ENCODE results near the gene TATDN3.
"Not testable (repeated sequence)": the region's sequence is repeated elsewhere in the genome, so short reads cannot be mapped to it uniquely, and the experiment has no call there.

Gene TATDN3

DNA sequence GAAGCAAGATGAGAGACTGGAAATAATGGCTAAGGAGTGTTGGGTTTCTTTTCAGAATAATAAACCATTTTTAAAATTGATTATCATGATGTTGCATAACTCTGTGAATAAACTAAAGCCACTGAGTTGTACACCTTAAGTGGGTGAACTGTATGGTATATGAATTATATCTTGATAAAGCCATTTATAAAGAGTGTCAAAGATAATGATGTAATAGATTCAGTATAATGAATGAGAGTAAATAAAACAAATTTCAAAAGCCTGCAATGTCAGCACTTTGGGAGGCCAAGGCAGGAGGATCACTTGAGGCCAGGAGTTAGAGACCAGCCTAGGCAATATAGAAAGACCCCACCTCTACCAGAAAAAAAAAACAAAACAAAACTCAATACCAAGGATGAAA, 16.5 kb upstream of the TATDN3 start:
- DNase-seq (ENCODE audit: low read depth, low spot score): no peak

DNA sequence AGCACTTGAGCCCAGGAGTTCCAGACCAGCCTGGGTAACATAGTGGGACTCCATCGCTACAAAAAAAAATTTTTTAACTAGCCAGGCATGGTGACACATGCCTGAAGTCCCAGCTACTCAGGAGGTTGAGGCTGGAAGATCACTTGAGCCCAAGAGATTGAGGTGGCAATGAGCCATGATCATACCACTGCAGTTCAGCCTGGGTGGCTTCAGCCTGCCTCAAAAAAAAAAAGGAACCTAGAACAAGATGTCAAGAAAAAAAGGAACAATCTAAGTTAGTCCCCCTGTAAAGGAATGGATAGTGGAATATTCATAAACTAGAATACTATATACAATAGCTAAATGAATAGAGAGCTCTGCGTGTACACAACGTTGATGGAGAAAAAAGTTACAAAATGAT, 14.5 kb upstream of the TATDN3 start:
- DNase-seq (ENCODE audit: low read depth, low spot score): no peak

DNA sequence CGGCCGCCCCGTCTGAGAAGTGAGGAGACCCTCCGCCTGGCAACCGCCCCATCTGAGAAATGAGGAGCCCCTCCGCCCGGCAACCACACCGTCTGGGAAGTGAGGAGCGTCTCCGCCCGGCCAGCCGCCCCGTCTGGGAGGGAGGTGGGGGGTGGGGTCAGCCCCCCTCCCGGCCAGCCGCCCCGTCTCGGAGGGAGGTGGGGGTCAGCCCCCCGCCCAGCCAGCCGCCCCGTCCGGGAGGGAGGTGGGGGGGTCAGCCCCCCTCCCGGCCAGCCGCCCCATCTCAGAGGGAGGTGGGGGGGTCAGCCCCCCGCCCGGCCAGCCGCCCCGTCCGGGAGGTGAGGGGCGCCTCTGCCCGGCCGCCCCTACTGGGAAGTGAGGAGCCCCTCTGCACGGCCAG, 12.6 kb upstream of the TATDN3 start:
- not testable (repeated sequence) for DNase-seq (ENCODE audit: low read depth, low spot score)

GRCh38 chr1:212780759-212781158, 10.9 kb upstream of the TATDN3 start:
- no peak for DNase-seq (ENCODE audit: low read depth, low spot score)

DNA sequence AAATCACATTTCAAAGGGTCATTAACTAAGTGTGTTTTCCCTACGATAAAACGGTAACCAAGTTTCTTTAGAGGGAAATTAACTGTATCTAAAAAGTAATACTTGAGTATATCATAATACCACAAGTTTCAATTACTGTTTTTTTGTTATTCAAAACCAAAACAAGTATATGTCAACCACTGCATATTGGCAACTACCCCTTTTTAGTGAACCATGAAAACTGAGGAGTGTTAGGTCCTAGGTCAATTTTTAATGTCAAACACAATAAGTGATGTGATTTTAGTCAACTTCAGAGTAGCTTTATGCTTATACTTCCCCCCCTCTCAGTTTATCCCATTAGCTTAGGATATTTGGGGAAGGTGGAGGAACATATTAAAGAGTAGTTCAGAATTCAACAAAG, 10.5 kb upstream of the TATDN3 start:
- DNase-seq (ENCODE audit: low read depth, low spot score): no peak

- no peak for DNase-seq (ENCODE audit: low read depth, low spot score)
These were observed 9.1 kb upstream of the TATDN3 start for GRCh38 chr1:212782422-212783154.

DNA sequence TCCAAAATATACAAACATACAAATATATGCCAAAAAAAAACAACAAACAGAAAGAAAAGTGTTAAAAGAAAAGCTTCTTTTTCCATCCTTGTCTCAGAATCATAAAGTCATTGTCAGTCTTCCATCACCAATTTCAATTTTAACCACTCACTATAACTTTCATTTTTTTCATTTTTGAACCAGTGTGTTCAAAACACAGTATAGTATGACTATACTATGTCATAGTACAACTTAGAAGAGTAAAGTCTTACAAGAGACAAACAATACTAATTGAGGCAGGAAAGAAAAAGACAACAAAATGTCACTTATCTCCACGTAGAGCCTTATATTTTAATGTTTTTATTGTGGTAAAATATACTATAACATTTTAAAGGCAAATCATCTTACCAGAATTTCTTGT, 7.7 kb upstream of the TATDN3 start:
- DNase-seq (ENCODE audit: low read depth, low spot score): no peak

DNA sequence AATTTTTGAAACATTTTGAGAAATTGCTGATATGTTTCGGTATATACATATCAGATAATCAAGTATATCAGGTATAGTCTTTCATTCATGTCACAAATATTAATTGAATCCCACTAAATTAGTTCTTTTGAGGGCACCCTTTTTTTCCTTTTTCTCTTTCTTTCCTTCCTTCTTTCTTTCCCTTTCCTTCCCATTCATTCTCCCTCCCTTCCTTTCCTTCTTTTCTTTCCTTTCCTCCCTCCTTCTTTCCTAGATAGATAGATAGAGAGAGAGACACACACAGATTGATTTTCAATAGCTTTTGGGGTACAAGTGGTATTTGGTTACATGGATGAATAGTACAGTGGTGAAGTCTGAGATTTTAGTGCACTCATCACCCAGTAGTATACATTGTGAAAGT, 5.8 kb upstream of the TATDN3 start:
- DNase-seq (ENCODE audit: low read depth, low spot score): no peak

DNA sequence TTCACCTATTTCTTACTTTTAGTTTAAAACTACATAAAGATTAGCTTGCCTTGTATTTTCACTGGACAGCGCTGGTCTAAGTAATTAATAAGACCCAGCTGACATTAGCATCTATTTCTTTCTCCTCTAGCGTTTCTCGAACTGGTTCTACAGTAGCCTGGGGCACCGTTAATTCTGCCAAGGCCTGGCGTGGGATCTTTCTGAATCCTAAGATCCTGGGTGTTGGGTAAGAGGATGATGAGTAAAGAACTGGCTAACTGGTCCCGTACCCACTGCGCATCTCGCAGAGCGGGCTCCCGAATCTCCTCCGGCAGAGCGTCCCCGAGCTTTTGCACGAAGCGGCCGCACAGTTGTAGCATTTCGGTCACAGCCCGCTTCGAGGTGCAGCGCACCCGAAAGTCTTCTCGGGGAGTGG, 426 bp upstream of the TATDN3 start:
- no peak for DNase-seq (ENCODE audit: low read depth, low spot score)

- DNase-seq (ENCODE audit: low read depth, low spot score): no peak
These were observed 758 bp downstream of the TATDN3 start for GRCh38 chr1:212792396-212792908.

GRCh38 chr1:212794561-212795014, 2.9 kb downstream of the TATDN3 start:
- no peak for DNase-seq (ENCODE audit: low read depth, low spot score)

GRCh38 chr1:212797681-212798080, 6.0 kb downstream of the TATDN3 start:
- DNase-seq (ENCODE audit: low read depth, low spot score): no peak

DNA sequence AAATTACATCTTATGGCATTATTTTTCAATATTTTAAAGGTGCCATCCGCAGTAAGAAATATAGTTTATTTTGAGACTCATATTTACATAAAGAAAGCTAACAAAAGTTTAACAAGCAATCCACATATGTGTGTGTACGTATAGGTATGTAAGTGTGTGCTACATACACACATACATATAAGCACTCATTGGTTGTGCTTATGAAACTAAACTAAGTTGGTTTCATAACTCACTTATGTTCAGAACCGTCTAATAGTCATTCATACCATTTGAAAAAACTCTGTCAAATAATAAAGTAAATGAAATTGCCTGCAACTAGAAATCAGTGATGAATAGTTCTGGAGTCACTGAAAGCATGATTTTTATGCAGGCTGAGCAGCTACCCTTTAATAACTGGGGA, 14.1 kb downstream of the TATDN3 start:
- no peak for DNase-seq (ENCODE audit: low read depth, low spot score)

- DNase-seq (ENCODE audit: low read depth, low spot score): no peak
These were observed 23.0 kb downstream of the TATDN3 start for GRCh38 chr1:212814537-212815334.

DNA sequence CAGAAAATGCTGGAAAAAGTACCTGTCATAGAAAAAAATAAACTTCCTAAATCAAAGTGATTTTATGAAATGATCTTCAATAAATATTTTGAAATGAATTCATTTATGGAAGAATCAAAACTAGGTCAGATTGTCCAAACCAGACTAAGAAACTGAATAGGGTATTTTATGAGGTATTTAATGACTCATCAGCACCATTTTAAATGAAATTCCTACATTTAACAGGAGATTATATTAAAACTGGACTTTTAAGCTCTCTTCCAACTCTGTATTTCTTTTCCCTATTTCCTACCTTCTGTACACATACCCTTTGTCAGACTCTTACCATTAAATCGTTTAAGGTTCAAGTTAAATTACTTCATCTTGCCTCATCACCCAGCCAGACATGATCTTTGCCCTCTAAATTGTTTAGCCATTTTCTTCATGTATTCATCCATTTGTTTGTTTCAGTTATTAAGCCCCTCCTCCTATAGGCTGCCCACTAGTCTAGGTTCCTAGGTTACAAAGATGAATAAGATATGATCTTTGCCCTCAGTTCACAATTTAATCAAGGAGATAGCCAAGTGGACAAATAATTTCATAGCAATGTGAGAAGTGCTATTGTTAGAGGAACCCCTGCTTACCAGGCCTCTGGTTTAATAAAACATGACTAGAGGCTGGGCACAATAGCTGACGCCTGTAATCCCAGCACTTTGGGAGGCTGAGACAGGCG, 25.0 kb downstream of the TATDN3 start:
- DNase-seq (ENCODE audit: low read depth, low spot score): no peak

DNA sequence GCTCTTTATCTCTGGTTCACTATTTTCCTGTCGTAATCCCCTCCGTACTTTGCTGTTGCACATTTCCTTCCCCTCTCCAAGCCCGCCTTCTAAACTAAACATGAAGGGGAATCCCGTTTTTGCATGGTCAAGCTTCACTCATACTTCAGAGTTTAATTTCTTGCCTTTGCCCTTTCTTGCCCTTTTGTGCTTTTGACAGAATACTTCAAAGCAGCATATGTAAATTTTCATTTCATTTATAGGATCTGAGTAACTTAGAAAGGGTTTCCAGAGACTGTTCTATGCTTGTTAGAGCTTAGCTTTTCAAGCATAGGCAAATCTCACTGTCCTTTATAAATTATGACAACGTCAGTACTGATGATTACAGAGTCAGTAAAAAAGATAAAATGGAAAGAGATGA, 28.0 kb downstream of the TATDN3 start:
- no peak for DNase-seq (ENCODE audit: low read depth, low spot score)

GRCh38 chr1:212820969-212821368, 29.3 kb downstream of the TATDN3 start:
- DNase-seq (ENCODE audit: low read depth, low spot score): no peak

DNA sequence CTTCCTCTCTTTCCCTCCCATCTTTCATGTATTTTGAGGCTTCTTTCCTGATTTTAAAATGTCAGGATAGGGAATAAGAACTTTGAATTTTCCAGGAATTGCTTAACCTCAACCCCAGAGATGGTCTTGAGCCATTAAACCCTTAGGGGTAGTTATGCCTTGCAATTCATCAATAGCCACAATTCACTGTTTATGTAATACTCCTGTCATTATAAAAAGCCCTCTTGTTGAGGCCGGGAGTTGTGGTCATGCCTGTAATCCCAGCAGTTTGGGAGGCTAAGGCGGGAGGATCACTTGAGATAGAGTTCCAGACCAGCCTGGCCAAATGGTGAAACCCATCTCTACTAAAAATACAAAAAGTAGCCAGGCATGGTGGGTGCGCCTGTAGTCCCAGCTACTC, 31.3 kb downstream of the TATDN3 start:
- DNase-seq (ENCODE audit: low read depth, low spot score): no peak

DNA sequence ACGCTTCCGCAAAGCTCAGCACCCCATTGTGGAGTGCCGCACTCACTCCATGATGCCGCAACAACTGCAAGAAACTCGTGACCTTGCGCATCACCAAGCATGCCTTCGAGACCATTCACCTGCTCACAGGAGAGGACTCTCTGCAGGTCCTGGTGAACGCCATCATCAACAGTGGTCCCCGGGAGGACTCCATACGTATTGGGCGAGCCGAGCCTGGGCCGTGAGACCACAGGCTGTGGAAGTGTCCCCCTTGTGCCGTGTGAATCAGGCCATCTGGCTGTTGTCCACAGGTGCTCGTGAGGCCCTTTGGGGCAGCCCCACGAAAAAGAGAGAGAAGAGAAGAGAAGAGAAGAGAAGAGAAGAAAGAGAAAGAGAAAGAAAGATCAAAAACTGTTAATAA, 32.5 kb downstream of the TATDN3 start:
- DNase-seq (ENCODE audit: low read depth, low spot score): no peak

DNA sequence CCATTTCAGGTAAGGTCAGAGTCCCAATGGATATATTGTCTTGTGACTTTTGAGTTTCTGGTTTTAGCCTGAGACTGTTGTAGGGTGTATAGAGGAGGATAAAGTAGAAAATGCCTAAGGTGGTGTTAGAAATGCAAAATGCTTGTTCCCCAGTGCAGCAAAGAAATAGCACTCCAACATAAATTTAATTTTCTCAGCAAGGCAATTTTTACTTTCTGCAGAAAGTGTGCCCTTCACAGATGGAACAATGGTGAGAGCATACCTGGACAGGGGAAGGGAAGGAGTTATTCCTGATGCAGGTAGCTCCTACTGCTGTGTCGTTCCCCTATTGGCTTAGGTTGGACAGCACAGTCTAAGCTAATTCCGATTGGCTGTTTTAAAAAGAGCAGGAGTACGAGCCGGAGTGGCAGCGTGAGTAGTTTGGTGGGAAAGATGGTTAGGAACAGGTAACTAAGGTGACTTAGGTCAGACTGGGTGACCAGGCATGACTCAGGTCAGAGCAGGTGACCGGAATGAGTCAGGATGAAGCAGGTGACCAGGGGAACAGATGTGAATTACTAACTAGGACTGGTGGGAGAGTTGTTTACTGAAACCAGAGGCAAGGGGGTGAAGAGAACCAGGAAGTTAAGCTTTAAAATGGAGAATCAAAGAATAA, 34.2 kb downstream of the TATDN3 start:
- DNase-seq (ENCODE audit: low read depth, low spot score): no peak

DNA sequence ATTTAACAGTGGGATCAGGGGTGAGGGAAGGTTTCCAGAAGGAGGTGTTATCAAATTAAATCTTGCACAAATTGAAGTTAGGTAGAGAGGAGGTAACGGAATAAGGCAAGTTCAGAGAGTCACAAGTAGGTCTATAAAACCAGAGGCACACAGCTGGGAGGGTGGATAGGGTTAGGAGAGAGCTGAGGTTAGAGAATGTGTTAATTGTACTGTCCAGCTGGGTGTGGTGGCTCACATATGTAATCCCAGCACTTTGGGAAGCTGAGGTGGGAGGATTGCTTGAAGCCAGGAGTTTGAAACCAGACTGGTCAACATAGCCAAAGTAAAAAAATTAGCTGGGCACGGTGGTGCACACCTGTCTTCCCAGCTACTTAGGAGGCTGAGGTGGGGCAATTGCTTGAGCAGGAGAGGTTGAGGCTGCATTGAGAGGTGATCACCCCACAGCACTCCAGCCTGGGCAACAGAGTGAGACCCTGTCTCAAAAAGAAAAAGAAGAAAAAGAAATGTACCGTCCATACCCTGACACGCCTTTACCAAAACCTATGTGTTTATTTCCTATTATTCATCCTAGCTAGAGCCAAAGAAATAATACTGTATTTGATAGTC, 35.6 kb downstream of the TATDN3 start:
- no peak for DNase-seq (ENCODE audit: low read depth, low spot score)

All from activated CD4-positive, CD25-positive, alpha-beta regulatory T cell treated with anti-CD3 and anti-CD28 coated beads, Interleukin-2, amount 50 U/mL, for 16 hours (primary cell).